HL-60/S4 treated with retinoic acid at 250 ng/mL for 4 days and 3 days (cell line): ENCODE data around the gene DNAJA4.

Source experiments
- in situ Hi-C: fragments of 300-500 bp; cut with MboI; formaldehyde crosslinking; loops from 2 replicates; pipeline ENCODE4 v1.7.0; 2022; ENCODE audit warnings: low sequenced_read_pairs

DNAJA4 gene

DNA sequence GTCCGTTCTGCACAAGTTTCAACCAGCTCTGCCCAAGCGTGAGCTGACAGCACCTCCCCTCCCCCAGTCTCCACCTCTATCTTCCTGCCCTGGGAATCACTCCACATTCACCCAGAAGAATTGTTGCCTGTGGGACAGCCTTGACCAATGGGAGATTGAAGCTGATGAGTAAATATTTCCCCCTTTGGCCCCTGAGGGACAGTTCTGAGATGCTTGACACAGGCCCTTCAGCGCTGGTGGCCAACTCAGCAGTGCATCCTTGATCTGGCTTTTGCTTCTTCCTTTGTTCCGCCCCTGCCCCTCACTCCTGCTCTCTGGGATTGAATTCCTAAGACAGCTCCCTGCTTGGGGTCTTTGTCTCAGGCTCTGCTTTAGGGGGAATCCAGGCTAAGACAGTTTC, 48.2 kb downstream of the DNAJA4 start:
- in situ Hi-C loops, result no loop called here

GRCh38 chr15:78312957-78313356, 48.6 kb downstream of the DNAJA4 start:
- in situ Hi-C loops, result no loop called here

- in situ Hi-C loops, result no loop called here
Measured at GRCh38 chr15:78313383-78313782, 49.0 kb downstream of the DNAJA4 start.

GRCh38 chr15:78314181-78314581, 49.8 kb downstream of the DNAJA4 start:
- in situ Hi-C loops, result no loop called here

DNA sequence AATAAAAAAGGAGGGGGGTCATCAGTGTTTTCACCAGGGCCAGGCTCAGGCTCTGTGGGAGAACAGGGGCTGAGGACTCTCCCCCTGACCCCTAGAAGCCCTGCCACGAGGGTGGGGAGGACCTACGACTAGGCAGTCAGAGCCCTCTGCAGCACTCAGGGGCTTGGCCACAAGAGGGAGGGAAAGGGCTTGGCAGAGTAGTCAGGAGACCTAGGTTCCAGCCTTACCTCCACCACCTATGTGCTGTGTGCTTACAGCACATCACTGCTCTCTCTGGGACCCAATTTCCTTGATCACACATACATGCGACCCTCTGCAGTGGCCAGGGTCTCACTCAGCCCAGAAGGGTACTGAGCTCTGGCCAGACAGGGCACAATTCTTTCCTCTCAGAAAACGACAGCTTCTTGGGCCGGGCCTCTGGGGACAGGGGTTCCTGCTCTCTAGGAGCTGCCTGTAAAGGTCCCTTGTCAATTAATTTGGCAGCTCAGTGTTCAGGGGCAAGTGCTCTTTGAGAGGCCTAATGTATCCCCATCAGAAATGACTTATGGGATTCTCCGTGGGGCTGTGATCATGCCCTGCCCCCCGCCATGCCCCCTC, 51.4 kb downstream of the DNAJA4 start:
- in situ Hi-C loops, result no loop called here

GRCh38 chr15:78316283-78317083, 52.1 kb downstream of the DNAJA4 start:
- in situ Hi-C loops, result no loop called here

DNA sequence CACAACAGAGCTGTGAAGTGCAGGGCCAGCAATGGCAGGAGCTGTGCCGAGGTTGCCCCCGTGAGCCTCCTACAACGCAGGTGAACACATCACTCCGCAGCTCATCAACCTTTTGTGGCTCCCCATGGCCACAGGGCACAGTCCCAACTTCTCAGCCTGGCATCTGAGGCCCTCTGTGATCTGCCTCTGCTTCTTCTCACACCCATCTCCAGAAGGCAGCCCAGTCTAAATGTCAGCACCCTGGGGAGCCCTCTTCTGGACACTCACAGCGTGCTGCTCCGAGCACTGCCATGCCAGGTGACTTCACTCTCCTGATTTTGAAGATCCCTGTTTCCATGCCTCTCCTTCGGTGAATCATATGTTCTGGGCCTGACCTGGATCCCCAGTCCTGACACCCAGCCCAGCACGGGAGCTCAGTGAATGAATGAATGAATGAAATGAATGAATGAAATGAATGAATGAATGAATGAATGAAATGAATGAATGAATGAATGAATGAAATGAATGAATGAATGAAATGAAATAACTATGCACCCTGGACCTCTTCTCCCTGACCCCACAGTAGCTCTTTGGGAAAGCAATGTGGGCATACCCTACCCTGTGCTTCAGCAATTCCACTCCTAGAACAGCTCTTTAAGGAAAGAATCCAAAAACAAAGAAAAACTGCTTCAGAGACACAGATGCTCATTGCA, 52.9 kb downstream of the DNAJA4 start:
- in situ Hi-C loops, result no loop called here

- in situ Hi-C loops, result no loop called here
Measured at GRCh38 chr15:78319588-78319987, 55.2 kb downstream of the DNAJA4 start.

GRCh38 chr15:78320183-78320582, 55.8 kb downstream of the DNAJA4 start:
- in situ Hi-C loops, result no loop called here

DNA sequence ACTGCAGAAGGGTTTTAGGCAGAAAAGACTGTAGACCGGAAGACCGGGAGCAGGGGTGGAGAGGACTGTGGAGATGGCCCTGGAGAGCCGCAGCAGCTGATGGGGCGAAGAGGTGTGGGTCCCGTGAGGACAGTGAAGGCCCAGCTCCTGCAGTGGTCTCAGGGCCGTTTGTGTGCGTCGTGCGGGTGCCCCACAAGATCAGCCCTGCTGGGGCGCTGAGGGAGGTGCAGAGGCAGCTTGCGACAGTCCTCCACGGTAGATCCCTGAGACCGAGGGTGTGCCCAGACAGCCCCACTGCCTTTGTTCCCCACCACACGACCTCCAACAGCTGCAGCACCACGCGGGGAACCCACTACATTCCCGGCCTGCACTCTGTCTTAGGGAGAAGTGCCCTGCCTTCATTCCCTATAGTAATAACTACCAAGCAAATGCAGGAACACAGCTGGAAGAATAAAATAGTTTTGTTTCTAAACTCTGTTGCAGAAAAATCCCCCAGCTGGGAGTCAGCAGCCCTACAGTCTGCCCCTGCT, 56.7 kb downstream of the DNAJA4 start:
- in situ Hi-C loops, result no loop called here

DNA sequence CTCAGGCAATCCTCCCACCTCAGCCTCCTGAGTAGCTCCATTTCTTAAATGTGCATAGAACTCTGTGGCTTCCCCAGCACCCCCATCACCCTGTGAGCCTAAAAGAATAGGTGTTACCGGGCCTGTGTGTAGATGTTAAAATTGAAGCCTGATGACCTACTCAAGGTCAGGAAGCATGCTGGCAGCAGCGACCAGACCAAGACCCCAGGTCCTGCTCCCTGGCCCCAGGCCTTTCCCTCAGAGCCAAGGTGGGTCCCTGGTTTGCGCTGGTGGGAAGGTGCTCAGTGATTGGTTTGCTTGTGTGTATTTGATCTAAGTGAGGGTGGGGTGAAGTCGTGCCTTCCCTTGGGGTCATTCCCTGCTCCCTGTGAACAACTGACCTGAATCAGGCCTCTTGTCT, 57.4 kb downstream of the DNAJA4 start:
- in situ Hi-C loops, result no loop called here

DNA sequence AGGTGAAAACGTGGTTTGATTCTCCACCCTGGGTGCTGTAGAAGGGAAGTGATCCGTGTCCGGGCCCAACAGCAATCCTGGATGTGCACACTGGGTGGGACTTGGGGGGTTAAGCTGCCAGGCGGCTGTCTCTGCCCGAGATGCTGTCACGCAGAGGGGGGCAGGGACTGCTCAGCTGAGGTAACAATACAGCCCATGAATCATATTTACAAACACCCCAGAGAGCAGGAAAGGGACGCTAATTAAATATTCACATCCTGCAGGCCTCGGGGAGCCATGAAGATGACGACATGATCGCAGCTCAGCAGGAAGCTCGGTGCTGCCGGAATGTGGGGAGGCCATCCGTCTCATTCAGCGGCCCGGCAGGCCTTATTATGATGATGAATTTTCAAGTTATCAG, 57.9 kb downstream of the DNAJA4 start:
- in situ Hi-C loops, result no loop called here

GRCh38 chr15:78322724-78323521, 58.6 kb downstream of the DNAJA4 start:
- in situ Hi-C loops, result no loop called here

GRCh38 chr15:78323693-78324092, 59.3 kb downstream of the DNAJA4 start:
- in situ Hi-C loops, result no loop called here

DNA sequence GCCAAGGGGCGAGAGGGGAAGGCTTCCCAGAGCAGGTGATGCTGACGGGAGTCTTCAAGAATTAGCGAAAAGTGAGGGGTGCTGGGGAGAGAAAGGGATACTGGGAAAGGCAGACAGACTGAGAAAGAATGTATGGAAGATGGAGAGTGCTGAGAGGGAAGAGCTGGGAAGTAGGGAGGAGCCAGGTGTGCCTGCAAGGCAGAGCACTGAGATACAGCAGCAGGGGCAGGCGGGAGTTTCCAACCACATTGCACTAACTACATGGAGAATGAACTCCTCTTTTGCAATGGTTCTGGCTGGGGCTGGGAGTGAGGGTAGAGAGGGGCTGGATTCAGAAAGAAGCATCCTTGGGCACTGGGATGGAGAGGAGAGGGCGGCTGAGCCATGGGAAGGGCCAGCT, 59.8 kb downstream of the DNAJA4 start:
- in situ Hi-C loops, result no loop called here

DNA sequence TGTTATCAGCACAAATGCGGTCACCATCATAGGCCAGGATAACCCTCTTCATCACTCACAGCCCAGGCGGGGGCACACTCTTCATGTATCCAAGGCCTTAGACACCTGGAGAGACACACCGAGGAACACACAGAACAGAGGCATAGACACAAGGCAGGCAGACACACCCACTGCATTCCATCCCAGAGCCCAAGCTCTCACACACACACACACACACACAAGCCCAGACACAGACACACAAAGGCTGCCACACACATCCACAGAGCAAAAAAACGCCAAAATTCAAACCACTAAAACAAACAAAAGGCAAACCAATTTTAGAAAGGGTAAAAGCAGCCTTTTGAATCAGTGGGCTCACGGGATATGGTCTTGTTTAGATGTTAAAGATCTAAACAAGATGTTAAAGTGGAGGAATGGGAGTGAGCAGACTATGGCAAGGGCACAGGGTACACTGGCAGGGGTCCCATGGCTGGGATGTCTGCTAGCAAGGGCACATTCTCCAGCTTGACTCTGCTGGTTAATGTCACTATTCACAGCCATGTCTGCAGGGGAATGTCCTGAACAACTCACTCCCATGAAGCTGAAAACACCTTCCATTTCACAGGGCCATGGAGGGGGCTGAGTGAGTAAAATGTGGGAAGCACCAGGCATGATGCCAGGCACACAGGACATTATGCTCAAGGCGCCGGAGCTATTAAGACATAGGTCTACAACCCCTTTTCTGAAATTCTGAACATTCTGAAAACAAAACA, 60.9 kb downstream of the DNAJA4 start:
- in situ Hi-C loops, result no loop called here

DNA sequence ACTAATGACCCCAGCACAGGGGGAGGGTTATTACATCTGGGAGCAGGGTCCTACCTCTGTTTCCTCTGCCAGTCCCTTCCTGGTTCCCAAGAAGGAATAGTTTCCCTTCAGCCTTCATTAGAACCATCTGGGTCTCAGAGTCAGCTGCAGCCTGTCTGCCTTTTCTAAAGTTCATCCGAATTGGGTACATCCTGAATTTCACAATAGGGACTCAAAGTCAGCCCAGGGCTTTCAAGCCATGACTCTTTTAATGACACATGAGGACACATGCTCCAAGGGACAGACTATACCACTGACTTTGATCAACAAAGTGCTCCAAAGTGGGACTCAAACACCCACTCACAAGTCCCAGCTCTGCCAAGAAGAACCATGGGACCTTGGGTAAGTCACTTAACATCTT, 63.1 kb downstream of the DNAJA4 start:
- in situ Hi-C loops, result no loop called here

- in situ Hi-C loops, result no loop called here
Measured at GRCh38 chr15:78329625-78330024, 65.3 kb downstream of the DNAJA4 start.
